ENCODE data around the gene ABCA2.

The ABCA2 gene

DNA sequence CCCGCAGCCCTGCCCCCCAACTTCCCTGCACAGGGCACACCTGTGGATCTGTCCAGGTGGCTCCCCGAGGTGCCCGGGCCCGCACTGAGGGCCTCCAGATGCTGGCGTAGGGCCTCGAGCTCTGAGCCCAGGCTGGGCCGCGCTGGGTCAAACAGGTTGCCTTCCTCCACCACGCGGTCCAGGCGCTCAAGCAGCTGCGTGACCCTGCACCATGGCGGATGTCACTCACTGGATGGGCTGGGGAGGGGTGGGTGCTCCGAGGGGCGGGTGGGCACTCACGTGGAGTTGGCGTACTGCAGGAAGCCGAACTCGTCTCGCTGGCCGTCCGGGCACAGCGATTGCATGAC lies 5.4 kb downstream of the ABCA2 start:
- H3K4me3 ChIP-seq (ENCODE audit: control insufficient read depth, low read depth, low read length), result no peak overlapping the region
- TF ChIP-seq, protein P1, sequence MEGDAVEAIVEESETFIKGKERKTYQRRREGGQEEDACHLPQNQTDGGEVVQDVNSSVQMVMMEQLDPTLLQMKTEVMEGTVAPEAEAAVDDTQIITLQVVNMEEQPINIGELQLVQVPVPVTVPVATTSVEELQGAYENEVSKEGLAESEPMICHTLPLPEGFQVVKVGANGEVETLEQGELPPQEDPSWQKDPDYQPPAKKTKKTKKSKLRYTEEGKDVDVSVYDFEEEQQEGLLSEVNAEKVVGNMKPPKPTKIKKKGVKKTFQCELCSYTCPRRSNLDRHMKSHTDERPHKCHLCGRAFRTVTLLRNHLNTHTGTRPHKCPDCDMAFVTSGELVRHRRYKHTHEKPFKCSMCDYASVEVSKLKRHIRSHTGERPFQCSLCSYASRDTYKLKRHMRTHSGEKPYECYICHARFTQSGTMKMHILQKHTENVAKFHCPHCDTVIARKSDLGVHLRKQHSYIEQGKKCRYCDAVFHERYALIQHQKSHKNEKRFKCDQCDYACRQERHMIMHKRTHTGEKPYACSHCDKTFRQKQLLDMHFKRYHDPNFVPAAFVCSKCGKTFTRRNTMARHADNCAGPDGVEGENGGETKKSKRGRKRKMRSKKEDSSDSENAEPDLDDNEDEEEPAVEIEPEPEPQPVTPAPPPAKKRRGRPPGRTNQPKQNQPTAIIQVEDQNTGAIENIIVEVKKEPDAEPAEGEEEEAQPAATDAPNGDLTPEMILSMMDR (conservative IDR thresholded peaks at IDR 0.05; ENCODE audit: control insufficient read depth, insufficient read depth, low read depth, low read length), result no peak
- no peak for DNase-seq (ENCODE audit: low read depth)

DNA sequence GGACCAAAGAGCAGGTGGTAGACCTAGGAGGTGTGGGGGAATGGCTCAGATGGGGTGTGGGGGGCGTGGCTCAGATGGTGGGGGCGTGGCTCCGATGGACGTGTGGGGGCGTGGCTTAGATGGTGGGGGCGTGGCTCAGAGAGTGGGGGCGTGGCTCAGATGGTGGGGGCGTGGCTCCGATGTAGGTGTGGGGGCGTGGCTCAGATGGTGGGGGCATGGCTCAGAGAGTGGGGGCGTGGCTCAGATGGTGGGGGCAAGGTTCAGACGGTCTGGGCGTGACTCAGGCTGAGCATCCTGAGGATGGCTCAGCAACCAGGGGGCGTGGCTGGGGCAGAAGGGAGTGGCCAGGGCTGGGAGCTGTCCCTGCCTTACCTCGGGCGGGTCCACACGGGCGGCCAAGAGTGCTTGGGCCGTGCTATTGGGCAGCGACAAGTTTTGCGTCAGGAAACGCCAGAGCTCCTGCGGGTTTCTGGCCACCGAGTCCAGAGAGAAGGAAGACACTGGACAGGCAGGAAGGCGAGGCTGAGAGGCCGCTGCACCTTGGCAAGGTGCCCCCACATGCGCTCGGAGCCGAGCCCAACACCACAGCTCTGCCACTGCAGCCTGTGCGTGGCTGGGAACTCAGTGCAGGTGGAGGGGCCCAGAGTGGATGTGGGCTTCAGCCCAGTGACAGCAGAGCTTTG lies 5.9 kb downstream of the ABCA2 start:
- DNase-seq (ENCODE audit: low read depth), result peak; percentile 86
- TF ChIP-seq, protein P1 (conservative IDR thresholded peaks at IDR 0.05; ENCODE audit: control insufficient read depth, insufficient read depth, low read depth, low read length), result no peak
- H3K4me3 ChIP-seq (ENCODE audit: control insufficient read depth, low read depth, low read length), result no peak overlapping the region

DNA sequence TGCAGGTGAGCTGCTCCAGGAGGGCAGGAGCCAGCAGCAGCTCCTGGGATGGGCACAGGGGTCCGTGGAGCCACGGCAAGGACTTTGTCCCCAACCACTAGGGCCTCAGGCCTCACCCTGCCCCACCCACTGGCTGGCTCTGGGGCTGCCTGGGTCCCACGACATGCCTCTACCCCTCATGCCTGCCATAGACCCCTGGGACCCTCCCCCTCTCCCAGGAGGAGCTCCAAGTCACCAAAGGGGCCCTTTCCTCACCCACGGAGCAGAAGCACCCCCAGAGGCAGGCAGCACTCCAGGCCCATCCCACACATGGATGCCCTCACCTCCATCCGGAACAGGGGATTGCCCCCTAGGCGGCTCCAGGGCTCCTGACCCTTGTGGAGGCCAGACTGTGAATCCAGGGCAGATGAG lies 6.5 kb downstream of the ABCA2 start:
- TF ChIP-seq, protein P1 (conservative IDR thresholded peaks at IDR 0.05; ENCODE audit: control insufficient read depth, insufficient read depth, low read depth, low read length), result no peak
- no peak for DNase-seq (ENCODE audit: low read depth)
- no peak overlapping the region for H3K4me3 ChIP-seq (ENCODE audit: control insufficient read depth, low read depth, low read length)

DNA sequence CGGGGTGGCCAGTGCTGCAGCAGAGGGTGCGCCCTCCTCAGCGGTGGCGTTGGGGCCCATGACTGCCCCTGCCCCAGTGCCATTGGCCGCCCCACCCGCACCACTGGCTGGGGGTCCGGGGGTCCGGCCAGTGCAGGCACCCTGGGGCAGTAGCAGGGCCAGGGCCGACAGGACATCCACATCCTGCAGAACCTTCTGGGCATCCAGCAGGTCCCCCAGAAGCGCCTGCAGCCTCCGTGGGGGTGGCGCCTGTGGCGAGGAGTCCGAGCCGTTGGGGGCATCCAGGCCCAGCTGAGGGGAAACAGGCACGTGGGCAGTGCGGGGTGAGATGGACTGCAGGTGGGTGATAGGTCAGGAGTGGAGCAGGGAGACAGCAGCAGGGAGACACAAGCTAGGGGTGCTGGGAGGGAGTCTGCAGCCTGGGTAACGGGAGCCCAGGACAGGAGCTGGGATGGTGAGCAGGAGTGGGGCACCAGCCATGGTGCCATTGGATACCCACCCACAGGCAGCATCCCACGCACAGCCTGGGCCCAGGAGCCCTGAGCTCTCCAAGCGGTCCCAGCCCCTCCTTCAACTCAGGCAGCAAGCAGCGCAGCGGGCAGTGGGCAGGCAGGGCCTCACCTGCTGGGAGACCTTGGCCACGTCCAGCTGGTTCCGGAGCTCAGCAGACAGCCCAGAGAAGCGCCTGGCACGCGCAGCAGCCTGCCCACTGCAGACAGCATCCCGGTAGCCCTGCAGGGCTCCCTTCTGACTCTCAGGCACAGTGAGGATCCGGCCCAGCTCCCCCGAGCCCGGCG lies 7.1 kb downstream of the ABCA2 start:
- no peak for DNase-seq (ENCODE audit: low read depth)
- H3K4me3 ChIP-seq (ENCODE audit: control insufficient read depth, low read depth, low read length), result no peak overlapping the region
- TF ChIP-seq, protein P1 (conservative IDR thresholded peaks at IDR 0.05; ENCODE audit: control insufficient read depth, insufficient read depth, low read depth, low read length), result no peak

DNA sequence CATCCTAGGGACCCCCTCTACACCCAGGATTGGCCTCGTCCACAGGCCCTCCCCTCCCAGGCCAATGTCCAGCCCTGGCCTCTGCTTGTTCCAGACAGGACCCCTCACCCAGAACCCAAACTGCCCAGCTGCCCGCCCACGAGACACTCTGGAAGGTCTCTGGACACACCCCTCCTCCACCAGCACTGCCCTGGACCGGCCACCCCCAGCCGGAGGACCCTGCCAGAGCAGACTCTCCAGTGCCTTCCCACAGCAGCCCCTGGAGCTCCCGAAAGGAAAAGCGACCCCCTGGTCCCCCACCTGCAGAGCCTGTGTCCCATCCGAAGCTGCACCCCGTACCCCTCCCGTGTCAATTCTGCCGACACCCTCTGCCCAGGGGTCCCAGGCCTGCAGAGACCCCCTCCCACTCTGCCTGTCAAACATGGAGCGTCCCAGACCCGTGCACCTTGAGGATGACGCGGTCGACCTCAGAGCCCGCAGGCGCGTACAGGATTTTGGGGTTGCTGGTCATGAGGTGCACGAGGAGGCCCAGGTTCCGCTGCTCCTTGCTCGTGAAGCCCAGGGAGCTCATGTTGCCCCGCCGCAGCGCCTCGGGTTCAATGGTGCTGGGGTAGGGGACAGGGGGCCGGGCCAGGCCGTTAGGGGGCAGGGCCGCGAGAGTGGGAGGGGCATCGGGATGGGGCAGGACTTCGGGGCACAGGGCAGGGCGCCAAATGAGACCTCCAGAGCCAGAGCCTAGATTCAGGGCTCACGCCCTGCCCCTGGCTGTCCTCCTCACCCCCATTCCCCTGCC lies 8.0 kb downstream of the ABCA2 start:
- no peak for DNase-seq (ENCODE audit: low read depth)
- H3K4me3 ChIP-seq (ENCODE audit: control insufficient read depth, low read depth, low read length), result no peak overlapping the region
- TF ChIP-seq, protein P1 (conservative IDR thresholded peaks at IDR 0.05; ENCODE audit: control insufficient read depth, insufficient read depth, low read depth, low read length), result no peak

DNA sequence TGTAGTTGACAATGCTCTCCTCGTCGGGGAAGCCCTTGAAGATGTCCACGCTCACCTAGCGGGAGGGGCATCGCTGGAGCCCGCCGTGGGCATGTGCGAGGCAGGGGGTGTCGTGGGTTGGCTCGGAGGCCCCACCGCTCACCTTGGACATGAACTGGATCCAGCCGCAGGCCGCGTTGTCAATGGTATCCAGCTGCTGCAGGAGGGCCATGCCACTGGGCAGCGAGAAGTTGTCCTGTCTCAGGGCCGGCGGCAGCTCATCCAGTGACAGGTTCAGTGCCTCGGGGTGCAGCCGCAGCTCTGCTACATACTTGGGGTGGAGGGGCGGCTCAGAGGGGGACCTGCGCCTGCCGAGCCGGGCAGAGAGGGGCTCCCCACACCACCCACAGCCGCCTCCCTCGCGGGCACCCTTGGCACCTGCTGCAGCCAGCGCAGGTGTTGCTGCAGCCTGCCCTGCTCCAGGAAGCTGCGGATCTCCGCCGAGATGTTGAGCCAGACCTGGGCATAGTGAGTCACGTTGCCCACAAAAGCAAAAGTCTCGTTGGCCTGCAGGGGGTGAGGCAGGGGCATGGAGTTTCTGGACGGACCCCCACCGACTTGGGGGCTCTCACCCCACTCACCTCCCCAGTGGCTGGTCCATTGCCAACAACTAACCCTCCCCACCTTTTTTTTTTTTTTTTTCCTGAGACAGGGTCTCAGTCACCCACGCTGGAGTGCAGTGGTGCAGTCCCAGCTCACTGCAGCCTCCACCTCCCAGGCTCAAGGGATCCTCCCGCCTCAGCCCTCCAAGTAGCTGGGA lies 9.1 kb downstream of the ABCA2 start:
- TF ChIP-seq, protein P1 (conservative IDR thresholded peaks at IDR 0.05; ENCODE audit: control insufficient read depth, insufficient read depth, low read depth, low read length), result no peak
- no peak overlapping the region for H3K4me3 ChIP-seq (ENCODE audit: control insufficient read depth, low read depth, low read length)
- no peak for DNase-seq (ENCODE audit: low read depth)

Measured in fibroblast of mammary gland (primary cell).